ENCODE measurements around the gene DLX2.

The DLX2 gene

DNA sequence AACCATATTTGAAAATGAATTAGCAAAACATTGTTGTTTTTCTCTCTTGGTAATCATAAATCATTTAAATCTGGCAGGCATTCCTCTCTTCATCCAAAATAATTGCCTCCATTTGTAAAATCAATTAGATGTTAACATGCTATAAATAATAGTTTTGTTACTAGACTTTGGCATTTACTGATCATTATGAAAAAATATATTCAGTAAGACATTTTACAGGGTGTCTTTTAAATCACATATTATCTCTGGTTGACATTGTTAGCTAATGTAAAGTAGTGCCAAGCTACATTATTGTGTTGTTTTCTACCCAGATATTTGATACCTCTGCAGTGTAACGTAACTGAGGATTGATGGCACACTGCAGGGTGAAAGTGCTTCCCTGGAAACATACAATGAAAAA lies 49.2 kb downstream of the DLX2 start:
- DNase-seq (ENCODE audit: low read depth in 2 of 2) = no peak

DNA sequence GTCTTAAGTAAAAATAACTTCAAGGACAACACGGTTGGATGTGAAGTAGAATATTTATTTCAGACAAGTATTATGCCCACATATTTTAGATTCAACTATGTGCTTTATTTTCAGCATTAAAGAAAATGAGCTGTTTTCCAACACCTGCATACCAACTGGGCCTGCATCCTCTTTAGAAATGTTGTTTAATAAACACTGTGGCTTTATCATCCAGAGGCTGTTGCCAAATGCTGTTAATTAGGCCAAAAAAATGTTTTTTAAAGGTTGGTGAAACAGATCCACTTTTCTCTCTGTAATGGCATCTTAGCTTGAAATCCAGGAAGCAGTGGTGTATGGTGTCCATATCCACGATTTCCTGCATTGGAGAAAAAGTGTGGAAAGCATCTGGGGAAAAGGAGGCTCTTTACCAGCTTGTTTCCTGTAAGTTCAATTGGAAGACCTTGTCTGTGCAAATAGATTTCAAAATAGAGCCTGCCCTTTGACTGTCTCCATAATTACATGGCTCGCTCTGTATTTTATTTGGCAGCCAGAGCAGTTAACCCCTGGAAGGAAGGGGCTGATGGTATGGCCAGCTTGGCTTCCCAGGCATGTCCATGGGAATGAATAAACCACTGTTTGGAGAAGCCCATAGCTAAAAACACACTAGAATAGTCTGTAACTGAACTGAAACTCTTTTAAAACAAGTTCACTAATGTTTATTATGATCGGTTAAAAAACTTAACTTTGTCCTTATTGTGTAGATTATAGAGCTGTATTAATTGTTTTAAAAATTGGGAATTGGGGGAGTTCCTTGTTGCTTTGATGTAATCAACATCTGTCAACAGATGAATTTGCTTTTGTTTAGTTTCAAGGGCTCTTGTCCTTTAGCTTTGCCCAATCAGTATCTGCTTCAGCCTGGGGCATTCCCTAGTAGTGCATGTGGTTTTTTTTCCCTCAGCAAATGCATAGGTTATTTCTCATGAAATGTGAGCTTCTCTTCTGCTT lies 50.4 kb downstream of the DLX2 start:
- no peak for DNase-seq (ENCODE audit: low read depth in 2 of 2)

- DNase-seq (ENCODE audit: low read depth in 2 of 2) = no peak
These were observed 52.1 kb downstream of the DLX2 start for GRCh38 chr2:172050479-172051125.

- DNase-seq (ENCODE audit: low read depth in 2 of 2) = no peak
These were observed 53.1 kb downstream of the DLX2 start for GRCh38 chr2:172049567-172050120.
